Neuronal stem cell (in vitro differentiated cells): ENCODE data around the gene CCDC3.

Experiments used
- DNase-seq: peaks from one replicate; pipeline ENCODE4 v3.0.0-alpha.2; 2013; ENCODE audit warnings: low spot score
- H2AFZ ChIP-seq: one replicate; pipeline ENCODE4 v1.6.1; 2013; ENCODE audit warnings: mild to moderate bottlenecking, low read length, inconsistent platforms
- H2AK5ac ChIP-seq: 2 replicates; pipeline ENCODE4 v1.6.1; 2013; ENCODE audit warnings: low read depth, mild to moderate bottlenecking, inconsistent platforms, low read length, moderate library complexity, mixed read lengths
- H2BK120ac ChIP-seq: 2 replicates; pipeline ENCODE4 v1.6.1; 2013; ENCODE audit warnings: low read depth, mild to moderate bottlenecking, inconsistent platforms, low read length, moderate library complexity, mixed read lengths
- H2BK12ac ChIP-seq: one replicate; pipeline ENCODE4 v1.6.1; 2013; ENCODE audit warnings: low read length, inconsistent platforms
- H2BK15ac ChIP-seq: 2 replicates; pipeline ENCODE4 v1.6.1; 2013; ENCODE audit warnings: mild to moderate bottlenecking, low read length, inconsistent platforms, mixed read lengths
- H2BK5ac ChIP-seq: one replicate; pipeline ENCODE4 v1.6.1; 2013; ENCODE audit warnings: inconsistent platforms, mild to moderate bottlenecking, low read length, moderate library complexity
- H3K14ac ChIP-seq: one replicate; pipeline ENCODE4 v1.6.1; 2013; ENCODE audit warnings: low read length, inconsistent platforms
- H3K18ac ChIP-seq: 2 replicates; pipeline ENCODE4 v1.6.1; 2013; ENCODE audit warnings: low read length, inconsistent platforms
- H3K23ac ChIP-seq: 2 replicates; pipeline ENCODE4 v1.6.1; 2013; ENCODE audit warnings: low read depth, mild to moderate bottlenecking, mixed read lengths, low read length, inconsistent platforms; ENCODE audit not compliant: poor library complexity
- H3K27ac ChIP-seq: replicated peaks from 3 replicates; pipeline ENCODE4 v1.5.1; 2013; ENCODE audit warnings: low read length, inconsistent platforms
- H3K27me3 ChIP-seq, 3 experiments: 2 replicates each; pipeline ENCODE4 v1.6.1; 2013; ENCODE audit warnings: low read length in 3 of 3, mild to moderate bottlenecking in 2 of 3, inconsistent platforms in 1 of 3, low read depth in 1 of 3, mixed read lengths in 1 of 3, moderate library complexity in 1 of 3; ENCODE audit not compliant: control insufficient read depth in 3 of 3, insufficient read depth in 3 of 3
- H3K36me3 ChIP-seq, 2 donors: replicated peaks in 1 of 2; 2 replicates each; pipeline ENCODE4 v1.6.1; 2013; ENCODE audit warnings: low read length in 2 of 2; ENCODE audit not compliant: control insufficient read depth in 2 of 2, insufficient read depth in 2 of 2
- H3K4ac ChIP-seq: 2 replicates; pipeline ENCODE4 v1.6.1; 2013; ENCODE audit warnings: inconsistent platforms, mild to moderate bottlenecking, low read length, moderate library complexity
- H3K4me1 ChIP-seq, 2 donors: 1 replicate in 1 of 2; 2 replicates in 1 of 2; pipeline ENCODE4 v1.6.1; 2013; ENCODE audit warnings: low read length in 2 of 2, low read depth in 1 of 2; ENCODE audit not compliant: control insufficient read depth in 2 of 2, insufficient read depth in 1 of 2
- H3K4me2 ChIP-seq: one replicate; pipeline ENCODE4 v1.6.1; 2013; ENCODE audit warnings: mild to moderate bottlenecking, low read length, inconsistent platforms; ENCODE audit not compliant: insufficient read depth, poor library complexity, severe bottlenecking
- H3K4me3 ChIP-seq, 2 donors: 2 replicates each; pipeline ENCODE4 v1.5.1; 2013; ENCODE audit warnings: low read length in 2 of 2, mild to moderate bottlenecking in 2 of 2, inconsistent platforms in 1 of 2, moderate library complexity in 1 of 2
- H3K79me1 ChIP-seq: one replicate; pipeline ENCODE4 v1.6.1; 2013; ENCODE audit warnings: low read depth, mild to moderate bottlenecking, inconsistent platforms, low read length, moderate library complexity
- H3K9ac ChIP-seq: one replicate; pipeline ENCODE4 v1.6.1; 2013; ENCODE audit warnings: mild to moderate bottlenecking, low read depth, low read length, inconsistent platforms; ENCODE audit not compliant: poor library complexity
- H3K9me3 ChIP-seq, 2 donors: replicated peaks in 1 of 2; 2 replicates each; pipeline versions ENCODE3 to v1.6.1; 2013; ENCODE audit warnings: low read length in 2 of 2, mild to moderate bottlenecking in 2 of 2, inconsistent platforms in 1 of 2, low read depth in 1 of 2, mixed read lengths in 1 of 2, moderate library complexity in 1 of 2; ENCODE audit not compliant: control insufficient read depth in 2 of 2, insufficient read depth in 1 of 2
- H4K8ac ChIP-seq: one replicate; pipeline ENCODE4 v1.6.1; 2013; ENCODE audit warnings: low read depth, mild to moderate bottlenecking, inconsistent platforms, low read length, moderate library complexity
- H4K91ac ChIP-seq: one replicate; pipeline ENCODE4 v1.6.1; 2013; ENCODE audit warnings: low read length, low read depth, mild to moderate bottlenecking, inconsistent platforms; ENCODE audit not compliant: poor library complexity
- WGBS, 2 donors: extraction: QIAGEN DNeasy Blood & Tissue Kit; methylation state at CpG; one replicate each; pipeline ENCODE4 v1.1.7; 2013; ENCODE audit warnings: missing lambda C conversion rate in 2 of 2, mixed read lengths in 1 of 2; ENCODE audit not compliant: insufficient read length in 2 of 2, insufficient replicate concordance in 1 of 2; ENCODE audit errors: extremely low coverage in 2 of 2; 5-methylcytosine and 5-hydroxymethylcytosine counted together

CCDC3 gene

DNA sequence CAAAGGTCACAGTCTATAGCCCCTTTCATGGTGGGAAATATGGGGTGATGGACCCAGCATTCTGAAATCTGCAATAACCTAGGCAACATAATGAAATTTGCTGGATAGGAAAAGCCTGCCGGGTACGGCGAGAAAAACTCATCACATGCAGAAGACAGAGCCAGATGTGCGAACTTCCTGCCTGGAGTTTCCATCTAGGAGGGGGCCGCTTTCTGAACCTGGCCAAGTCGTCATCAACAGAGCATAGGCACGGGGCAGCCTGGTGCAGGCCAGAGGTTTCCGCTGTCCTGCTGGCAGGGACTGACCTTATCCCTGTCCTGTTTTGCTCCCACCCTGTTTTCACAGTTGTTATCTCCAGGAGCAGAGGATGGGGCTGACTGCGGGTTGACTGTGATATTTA, 27.4 kb downstream of the CCDC3 start:
- Histone ChIP-seq H3K23ac (no peak overlapping the region), H2BK15ac (no peak overlapping the region), H3K9me3 (no peaks in the 10 kb centered on the region), H3K4me1 (peaks cover 0 to 3% of the 10 kb centered on the region in 2 donors), H4K8ac (no peak overlapping the region), H2AK5ac (no peak overlapping the region), H3K9ac (no peak overlapping the region), H2BK120ac (no peak overlapping the region), H2BK5ac (no peak overlapping the region), H3K27ac (no peak overlapping the region), H4K91ac (no peak overlapping the region), H3K36me3 (no peaks in the 10 kb centered on the region), H2BK12ac (no peak overlapping the region), H3K4me2 (no peak overlapping the region), H3K14ac (no peak overlapping the region), H3K4ac (no peak overlapping the region), H3K27me3 (peaks cover 0 to 6% (median 0%) of the 10 kb centered on the region in 3 experiments), H2AFZ (no peak overlapping the region), H3K79me1 (no peaks in the 10 kb centered on the region), H3K4me3 (no peak overlapping the region), H3K18ac (no peak overlapping the region)
- DNase-seq = no peak
- WGBS, 2 donors = no CpG with 5 or more reads among the region's 9 CpGs

GRCh38 chr10:12973149-12973718, 28.3 kb downstream of the CCDC3 start:
- no peak overlapping the region for H3K9ac ChIP-seq
- no peaks in the 10 kb centered on the region for H3K79me1 ChIP-seq
- no peak overlapping the region for H3K27ac ChIP-seq
- no peak overlapping the region for H4K91ac ChIP-seq
- no peak overlapping the region for H3K23ac ChIP-seq
- no peak overlapping the region for H2AK5ac ChIP-seq
- H3K18ac ChIP-seq = no peak overlapping the region
- no peak overlapping the region for H4K8ac ChIP-seq
- no peaks in the 10 kb centered on the region for H3K27me3 ChIP-seq
- no peak overlapping the region for H2BK15ac ChIP-seq
- H2BK120ac ChIP-seq = no peak overlapping the region
- no CpG with 5 or more reads among the region's 8 CpGs for WGBS, 2 donors
- peaks cover 0 to 3% of the 10 kb centered on the region in 2 donors for H3K4me1 ChIP-seq
- H3K4me2 ChIP-seq = no peak overlapping the region
- H3K4me3 ChIP-seq = no peak overlapping the region
- H2BK12ac ChIP-seq = no peak overlapping the region
- H3K36me3 ChIP-seq = no peaks in the 10 kb centered on the region
- no peak overlapping the region for H3K4ac ChIP-seq
- DNase-seq = no peak
- peak overlapping the region; percentile 61 for H2AFZ ChIP-seq
- H3K9me3 ChIP-seq = peaks cover 0 to 2% of the 10 kb centered on the region in 2 donors
- no peak overlapping the region for H3K14ac ChIP-seq
- no peak overlapping the region for H2BK5ac ChIP-seq

DNA sequence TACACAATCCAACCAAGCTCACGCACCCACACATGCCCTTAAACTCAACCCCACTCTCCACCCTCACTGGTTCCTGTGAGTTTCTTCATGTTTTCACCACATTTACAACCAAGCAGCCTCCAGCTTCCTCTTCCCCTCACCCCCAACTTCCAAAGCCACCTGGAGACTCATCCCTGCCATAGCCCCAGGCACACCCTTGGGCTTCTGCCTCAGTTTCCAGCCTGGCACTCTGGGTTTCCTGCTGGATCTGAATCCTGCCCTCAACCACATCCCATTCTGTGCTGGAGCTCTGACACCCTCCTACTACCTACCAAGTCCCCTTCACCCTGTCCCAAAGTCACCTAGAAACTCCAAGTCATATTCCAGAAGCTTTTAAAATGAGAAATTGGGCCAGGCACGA, 29.4 kb downstream of the CCDC3 start:
- Histone ChIP-seq H3K79me1 (no peaks in the 10 kb centered on the region), H3K23ac (no peak overlapping the region), H3K18ac (no peak overlapping the region), H2BK15ac (no peak overlapping the region), H3K14ac (no peak overlapping the region), H2BK120ac (no peak overlapping the region), H3K4me2 (no peak overlapping the region), H3K27ac (no peak overlapping the region), H3K9ac (no peak overlapping the region), H3K4me1 (peaks cover 0 to 3% of the 10 kb centered on the region in 2 donors), H2BK12ac (no peak overlapping the region), H3K9me3 (peaks cover 0 to 3% of the 10 kb centered on the region in 2 donors), H4K91ac (no peak overlapping the region), H2AFZ (no peak overlapping the region), H3K36me3 (no peaks in the 10 kb centered on the region), H4K8ac (no peak overlapping the region), H2AK5ac (no peak overlapping the region), H2BK5ac (no peak overlapping the region), H3K27me3 (no peaks in the 10 kb centered on the region), H3K4ac (no peak overlapping the region), H3K4me3 (no peak overlapping the region)
- WGBS, 2 donors = no CpG with 5 or more reads among the region's 2 CpGs
- DNase-seq = no peak

- WGBS, 2 donors = no CpG with 5 or more reads among the region's 14 CpGs
- DNase-seq = no peak
These were observed 30.3 kb downstream of the CCDC3 start for GRCh38 chr10:12971001-12971788.

More at GRCh38 chr10:12971001-12971788, 30.3 kb downstream of the CCDC3 start:
- no peaks in the 10 kb centered on the region for H3K79me1 ChIP-seq
- H2BK120ac ChIP-seq = no peak overlapping the region
- no peak overlapping the region for H3K14ac ChIP-seq
- H3K9ac ChIP-seq = no peak overlapping the region
- H3K4me1 ChIP-seq = peaks cover 0 to 3% of the 10 kb centered on the region in 2 donors
- H3K4ac ChIP-seq = no peak overlapping the region
- no peak overlapping the region for H3K18ac ChIP-seq
- H3K27me3 ChIP-seq = no peaks in the 10 kb centered on the region
- H2AFZ ChIP-seq = no peak overlapping the region
- H4K91ac ChIP-seq = no peak overlapping the region
- no peak overlapping the region for H4K8ac ChIP-seq
- no peak overlapping the region for H2BK5ac ChIP-seq
- no peak overlapping the region for H3K4me3 ChIP-seq
- H3K4me2 ChIP-seq = no peak overlapping the region
- H3K9me3 ChIP-seq = peaks cover 0 to 6% of the 10 kb centered on the region in 2 donors
- no peak overlapping the region for H3K27ac ChIP-seq
- H2BK15ac ChIP-seq = no peak overlapping the region
- H3K23ac ChIP-seq = no peak overlapping the region
- no peak overlapping the region for H2BK12ac ChIP-seq
- no peak overlapping the region for H2AK5ac ChIP-seq
- H3K36me3 ChIP-seq = no peaks in the 10 kb centered on the region
